Renal cortex interstitium (tissue), 11 donors: ENCODE data around the gene LIPI. TPM values are rescaled to one million over a fixed set of nuclear protein-coding genes. Genes with fewer than 3 reads are reported as not detected.
"Not testable (repeated sequence)": the region's sequence is repeated elsewhere in the genome, so short reads cannot be mapped to it uniquely, and the experiment has no call there.

Experiments
- DNase-seq, 11 donors: peaks; one replicate each; pipeline ENCODE4 v3.0.0-alpha.2; 2013; ENCODE audit warnings: low read depth in 9 of 11, low spot score in 4 of 11; ENCODE audit errors: extremely low read depth in 1 of 11
- polyA plus RNA-seq, 3 donors: library from polyadenylated mRNA; unstranded; fragments of 120-200 nt; gene quantifications; one replicate each; pipeline ENCODE4 v1.2.1, GENCODE V29; 2013; ENCODE audit not compliant: insufficient read length in 3 of 3

The LIPI gene
- polyA plus RNA-seq, 3 donors = 0.16 to 0.68 (median 0.40) TPM

- no peak for DNase-seq
These were observed 89.0 kb downstream of the LIPI start for GRCh38 chr21:14121719-14122118.

DNA sequence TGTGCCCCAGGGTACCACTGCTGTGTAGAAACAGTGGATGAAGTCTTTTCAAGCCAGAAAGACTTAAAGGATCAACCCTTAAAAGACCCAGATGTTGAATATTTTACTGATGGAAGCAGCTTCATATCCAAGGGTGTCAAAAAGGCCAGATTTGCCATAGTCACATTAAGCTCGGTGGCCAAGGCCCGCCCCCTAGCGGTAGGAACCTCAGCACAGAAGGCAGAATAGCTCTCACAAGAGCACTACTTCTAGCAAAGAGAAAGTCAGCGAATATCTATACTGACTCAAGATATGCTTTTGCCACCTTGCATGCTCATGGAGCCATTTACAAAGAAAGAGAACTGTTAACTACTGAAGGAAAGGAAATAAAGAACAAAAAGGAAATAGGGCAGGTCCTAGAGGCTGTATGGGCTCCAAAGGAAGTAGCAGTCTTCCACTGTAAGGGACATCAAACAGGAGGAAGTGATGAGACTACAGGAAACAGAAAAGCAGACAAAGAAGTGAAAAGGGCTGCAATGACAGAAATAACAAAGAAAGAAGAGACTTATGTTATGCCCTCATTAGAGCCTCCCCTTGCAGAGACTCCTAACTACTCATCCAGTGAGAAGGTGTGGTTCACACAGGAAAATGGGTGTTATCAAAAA lies 90.5 kb downstream of the LIPI start:
- DNase-seq = no peak

DNA sequence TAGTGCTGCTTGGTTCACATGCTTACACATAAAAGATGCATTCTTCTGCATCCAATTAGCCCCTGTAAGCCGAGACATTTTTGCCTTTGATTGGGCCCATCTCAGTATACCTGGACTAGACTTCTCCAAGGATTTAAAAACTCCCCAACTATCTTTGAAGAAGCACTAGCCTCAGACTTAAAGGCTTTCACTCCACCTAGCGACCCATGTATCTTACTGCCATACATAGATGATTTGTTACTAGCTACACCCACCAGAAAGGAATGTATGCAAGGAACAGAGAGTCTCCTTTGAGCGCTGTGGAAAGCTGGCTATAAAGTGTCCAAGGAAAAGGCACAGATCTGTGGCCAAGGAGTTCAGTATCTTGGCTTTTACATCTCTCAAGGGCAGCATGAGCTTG lies 91.7 kb downstream of the LIPI start:
- no peak for DNase-seq

GRCh38 chr21:14116080-14116481 lies 94.7 kb downstream of the LIPI start:
- DNase-seq = no peak

- no peak for DNase-seq
These were observed 95.1 kb downstream of the LIPI start for GRCh38 chr21:14115646-14116045.

DNA sequence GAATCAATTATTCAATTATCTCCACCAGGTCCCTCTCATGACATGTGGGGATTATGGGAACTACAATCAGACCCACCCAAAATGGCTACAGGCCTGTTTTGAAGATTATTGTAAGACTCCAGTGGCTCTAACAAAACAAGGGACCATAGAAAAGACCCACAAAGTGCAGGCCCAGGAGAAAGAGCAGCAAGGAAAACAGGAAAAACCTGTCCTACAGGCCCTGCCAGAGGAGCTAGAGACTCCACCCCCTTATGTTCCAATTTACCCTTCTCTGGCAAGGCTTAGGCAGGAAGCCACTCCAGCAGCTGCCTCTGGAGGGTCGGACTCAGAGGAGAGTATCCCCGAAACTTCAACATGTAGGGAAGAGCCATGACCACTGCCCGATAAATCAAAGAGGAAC lies 96.5 kb downstream of the LIPI start:
- DNase-seq = peak in 1 of 11 donors; percentile 5

GRCh38 chr21:14104564-14104963 lies 106.2 kb downstream of the LIPI start:
- DNase-seq = not testable (repeated sequence)

GRCh38 chr21:14099570-14099969 lies 111.2 kb downstream of the LIPI start:
- no peak for DNase-seq

DNA sequence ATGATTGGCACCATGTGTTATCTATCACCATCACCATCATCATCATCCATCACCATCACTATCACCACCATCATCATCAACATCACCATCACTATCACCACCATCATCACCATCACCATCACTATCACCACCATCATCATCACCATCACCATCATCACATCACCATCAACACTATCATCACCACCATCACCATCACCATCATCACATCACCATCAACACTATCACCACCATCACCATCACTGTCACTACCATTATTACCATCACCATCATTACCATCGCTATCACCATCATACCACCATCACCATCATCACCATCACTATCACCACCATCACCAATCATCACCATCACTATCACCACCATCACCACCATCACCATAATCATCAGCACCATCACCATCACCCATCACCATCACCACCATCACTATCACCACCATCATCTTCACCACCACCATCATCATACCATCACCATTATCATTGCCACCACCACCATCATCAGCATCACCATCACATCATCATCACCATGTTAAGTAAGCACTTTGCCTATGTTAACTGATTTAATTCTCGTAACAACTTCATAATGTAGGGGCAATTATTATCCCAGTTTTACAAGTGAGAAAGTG lies 112.8 kb downstream of the LIPI start:
- no peak for DNase-seq

DNA sequence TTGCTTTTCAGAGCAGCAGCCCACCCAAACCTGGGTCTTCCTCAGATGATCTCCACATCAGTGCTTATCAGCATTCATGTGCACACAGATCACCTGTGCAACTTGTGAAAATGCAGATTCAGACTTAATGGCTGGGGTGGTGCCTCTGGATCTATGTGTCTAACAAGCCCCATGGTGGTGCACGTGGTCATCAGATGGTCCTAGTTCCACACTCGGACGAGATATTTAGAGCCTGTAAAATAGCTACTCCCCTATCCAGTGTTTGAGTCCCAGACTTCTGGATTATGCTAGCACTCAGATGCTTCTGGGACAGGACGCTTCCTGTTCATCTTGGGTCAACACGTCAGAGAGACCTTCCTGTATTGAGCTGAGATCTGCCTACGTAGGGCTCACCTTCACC lies 114.2 kb downstream of the LIPI start:
- DNase-seq = no peak

- DNase-seq = no peak
These were observed 114.6 kb downstream of the LIPI start for GRCh38 chr21:14096172-14096571.

DNA sequence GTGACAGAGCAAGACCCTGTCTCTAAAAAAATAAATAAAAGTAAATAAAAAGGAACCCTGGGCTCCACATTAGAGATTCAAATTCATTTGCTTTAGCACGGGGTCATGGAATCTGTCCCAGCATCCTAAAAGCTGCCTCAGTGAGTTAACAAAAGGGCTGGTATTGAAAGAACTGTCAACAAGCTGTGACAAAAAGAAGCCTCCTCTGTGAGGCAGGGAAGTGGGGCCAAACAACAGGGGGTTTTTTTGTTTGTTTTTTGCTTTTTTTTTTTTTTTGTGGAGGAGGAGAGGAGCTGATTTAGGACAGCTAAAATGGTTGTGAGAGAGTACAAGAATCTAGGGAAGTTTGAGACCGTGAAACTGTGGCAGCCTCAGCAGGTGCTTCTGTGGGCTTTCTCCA lies 115.7 kb downstream of the LIPI start:
- DNase-seq = no peak

DNA sequence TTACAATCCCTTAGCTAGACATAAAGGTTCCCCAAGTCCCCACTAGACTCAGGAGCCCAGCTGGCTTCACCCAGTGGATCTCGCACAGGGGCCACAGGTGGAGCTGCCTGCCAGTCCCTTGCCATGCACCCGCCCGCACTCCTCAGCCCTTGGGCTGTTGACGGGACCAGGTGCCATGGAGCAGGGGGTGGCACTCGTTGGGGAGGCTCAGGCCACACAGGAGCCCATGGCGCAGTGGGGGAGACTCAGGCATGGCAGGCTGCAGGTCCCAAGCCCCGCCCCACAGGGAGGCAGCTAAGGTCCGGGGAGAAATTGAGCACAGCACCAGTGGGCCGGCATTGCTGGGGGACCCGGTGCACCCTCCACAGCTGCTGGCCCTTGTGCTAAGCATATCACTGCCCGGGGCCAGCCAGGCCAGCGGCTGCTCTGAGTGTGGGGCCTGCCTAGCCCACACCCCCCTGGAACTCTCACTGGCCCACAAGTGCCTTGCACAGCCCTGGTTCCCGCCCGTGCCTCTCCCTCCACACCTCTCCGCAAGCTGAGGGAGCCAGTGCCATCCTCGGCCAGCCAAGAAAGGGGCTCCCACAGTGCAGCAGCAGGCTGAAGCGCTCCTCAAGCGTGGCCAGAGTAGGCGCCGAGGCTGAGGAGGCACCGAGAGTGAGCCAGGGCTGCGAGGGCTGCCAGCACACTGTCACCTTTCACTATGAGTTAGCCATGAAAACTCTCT lies 117.8 kb downstream of the LIPI start:
- DNase-seq = no peak

DNA sequence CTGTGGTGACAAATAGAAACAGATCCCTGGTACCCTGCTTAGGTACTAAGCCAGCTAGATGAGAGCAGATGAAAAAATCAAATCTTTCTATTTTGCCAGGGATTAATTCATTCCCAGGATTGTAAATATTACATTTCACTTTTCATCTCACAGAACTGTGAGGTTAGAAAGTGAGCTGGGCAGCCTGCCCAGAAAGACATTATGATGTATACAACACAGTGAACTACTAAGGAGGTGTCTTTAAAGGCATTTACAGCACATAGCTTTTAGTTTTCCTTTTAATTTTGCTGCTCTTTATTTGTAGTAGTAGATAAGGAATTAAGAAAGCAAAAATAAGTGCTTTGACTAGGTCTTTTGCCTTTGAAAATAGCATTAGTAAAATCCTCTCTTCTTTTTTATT lies 120.6 kb downstream of the LIPI start:
- DNase-seq = not testable (repeated sequence)

GRCh38 chr21:14088391-14088790 lies 122.4 kb downstream of the LIPI start:
- DNase-seq = no peak

DNA sequence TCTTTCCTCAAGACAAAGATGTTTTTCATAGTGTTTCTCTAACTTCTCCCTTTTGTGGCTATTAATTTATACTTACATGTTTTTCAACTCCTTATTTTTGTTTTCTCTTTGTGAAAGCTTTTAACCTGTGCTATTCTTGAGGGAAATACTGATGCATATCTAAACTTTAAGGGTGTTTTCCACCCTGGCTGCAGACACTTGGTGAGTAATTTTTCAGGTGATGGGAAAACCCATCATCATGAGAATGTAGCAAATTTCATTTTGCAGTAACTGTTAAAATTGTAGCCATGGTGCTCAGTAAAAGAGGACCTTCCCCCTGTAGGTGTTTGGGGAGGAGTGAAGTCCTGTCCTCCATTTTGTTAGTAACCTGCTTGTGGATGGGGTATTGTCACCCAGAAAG lies 124.2 kb downstream of the LIPI start:
- no peak for DNase-seq

DNA sequence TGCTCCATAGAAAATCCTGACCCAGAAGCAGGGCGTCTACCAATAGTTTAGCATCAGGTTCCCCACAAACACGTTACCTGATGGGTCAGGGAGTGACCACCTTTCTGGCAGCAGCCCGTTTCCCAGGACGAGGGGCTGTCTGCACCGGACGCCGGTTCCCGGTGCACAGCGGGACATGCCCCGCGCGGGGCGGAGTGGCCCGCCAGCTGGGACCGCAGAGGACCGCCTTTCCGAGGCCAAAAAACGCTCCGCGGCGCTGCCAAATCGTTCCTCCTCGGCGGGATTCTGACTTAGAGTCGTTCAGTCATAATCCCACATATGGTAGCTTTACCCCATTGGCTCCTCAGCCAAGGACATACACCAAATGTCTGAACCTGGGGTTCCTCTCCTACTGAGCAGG lies 126.1 kb downstream of the LIPI start:
- no peak for DNase-seq

GRCh38 chr21:14084068-14084501 lies 126.7 kb downstream of the LIPI start:
- no peak for DNase-seq

DNA sequence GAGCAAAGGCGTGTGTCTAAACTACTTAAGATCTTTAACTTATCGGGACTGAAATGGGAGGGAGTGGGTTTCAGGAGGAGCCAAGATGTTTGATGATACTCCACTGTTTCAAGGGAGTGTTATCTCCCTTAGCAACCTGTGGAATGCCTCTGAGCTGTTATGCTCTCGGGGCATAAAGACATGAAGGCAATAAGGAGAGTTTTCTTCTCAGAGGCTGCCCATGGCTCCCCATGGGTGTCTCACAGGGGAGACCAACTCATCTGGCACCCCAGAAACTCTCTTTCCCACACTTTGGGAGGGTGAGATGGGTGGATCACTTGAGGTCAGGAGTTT lies 130.0 kb downstream of the LIPI start:
- no peak for DNase-seq

GRCh38 chr21:14080040-14080763 lies 130.6 kb downstream of the LIPI start:
- no peak for DNase-seq
